ENCODE results near the gene KCNN2.

Gene KCNN2

GRCh38 chr5:114362977-114363761, 1.3 kb downstream of the KCNN2 start:
- no peak for DNase-seq

- no peak for DNase-seq
Measured at GRCh38 chr5:114363837-114364236, 2.0 kb downstream of the KCNN2 start.

- DNase-seq: no peak
Measured at GRCh38 chr5:114367029-114367428, 5.2 kb downstream of the KCNN2 start.

GRCh38 chr5:114369680-114370417, 8.0 kb downstream of the KCNN2 start:
- DNase-seq: no peak

DNA sequence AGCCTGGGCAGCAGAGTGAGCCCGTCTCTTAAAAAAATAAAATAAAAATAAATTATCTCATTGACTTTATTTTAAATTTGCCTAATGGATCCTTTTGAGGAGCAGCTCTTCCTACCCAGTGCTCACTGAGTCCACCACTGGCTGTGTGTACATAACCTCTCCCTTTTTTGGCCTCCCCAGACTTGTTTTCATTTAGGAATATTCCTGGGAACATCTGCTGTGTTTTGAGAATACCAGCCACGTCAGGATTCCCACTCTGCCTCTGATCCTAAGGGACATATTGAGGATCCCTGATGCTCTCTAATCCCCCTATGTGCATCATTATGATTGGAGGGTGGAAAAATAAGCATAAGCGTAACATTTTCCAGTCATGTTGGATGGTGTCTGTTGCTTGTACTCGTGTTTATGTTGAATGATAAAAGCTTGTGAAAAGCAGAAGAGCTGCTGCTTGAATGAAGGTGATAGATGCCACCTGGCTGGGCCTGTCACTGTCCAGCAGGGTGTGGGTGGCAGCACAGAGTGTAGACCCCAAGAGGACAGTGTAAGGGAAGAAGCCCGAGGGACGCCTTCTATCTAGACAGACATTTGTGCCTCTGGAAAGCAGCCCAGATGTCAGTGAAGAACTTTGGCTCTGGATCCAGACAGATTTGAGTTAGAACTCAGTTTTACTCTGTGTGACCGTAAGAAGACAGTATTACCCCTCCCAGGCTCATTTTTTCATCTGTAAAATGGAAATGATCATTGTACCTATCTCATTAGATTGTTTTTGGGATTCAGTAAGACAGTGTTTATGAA, 15.4 kb downstream of the KCNN2 start:
- no peak for DNase-seq

DNA sequence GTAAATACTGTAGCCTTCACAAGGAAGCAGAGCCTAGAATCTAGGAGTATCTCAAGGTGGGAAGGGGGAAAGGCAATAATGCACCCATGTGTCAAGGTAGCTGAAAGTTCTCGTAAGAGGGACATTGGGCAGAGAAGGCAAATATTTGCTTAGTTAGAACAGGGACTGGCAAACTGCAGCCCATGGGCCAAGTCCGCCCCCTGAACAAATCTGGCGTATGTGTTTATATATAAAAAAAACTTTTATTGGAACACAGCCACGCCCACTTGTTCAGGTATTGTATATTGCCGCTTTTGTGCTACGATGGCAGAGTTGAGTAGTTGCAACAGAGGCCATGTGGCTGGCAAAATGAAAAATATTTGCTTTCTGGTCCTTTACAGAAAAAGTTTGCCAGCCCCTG, 16.1 kb downstream of the KCNN2 start:
- no peak for DNase-seq

- DNase-seq: no peak
Measured at GRCh38 chr5:114380721-114381120, 18.9 kb downstream of the KCNN2 start.

- no peak for DNase-seq
Measured at GRCh38 chr5:114387433-114387832, 25.6 kb downstream of the KCNN2 start.

DNA sequence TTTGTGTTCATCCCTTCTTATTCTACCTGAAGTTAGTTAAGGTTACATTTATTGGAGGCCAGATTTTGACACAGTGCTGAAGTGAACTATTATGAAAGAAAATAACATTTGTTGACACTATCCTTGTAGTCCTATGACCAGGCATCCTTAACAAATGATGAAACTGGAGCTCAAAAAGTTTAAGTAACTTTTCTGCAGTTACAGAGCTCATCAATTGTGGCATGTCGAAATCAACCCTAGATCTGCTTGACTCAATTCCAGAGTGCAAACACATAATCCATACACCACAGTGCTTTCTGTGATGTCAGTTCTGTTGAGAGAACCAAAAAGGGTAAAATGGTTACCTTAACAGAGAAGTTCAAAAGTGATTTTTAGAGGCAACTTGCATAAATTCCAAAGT, 28.6 kb downstream of the KCNN2 start:
- no peak for DNase-seq

DNA sequence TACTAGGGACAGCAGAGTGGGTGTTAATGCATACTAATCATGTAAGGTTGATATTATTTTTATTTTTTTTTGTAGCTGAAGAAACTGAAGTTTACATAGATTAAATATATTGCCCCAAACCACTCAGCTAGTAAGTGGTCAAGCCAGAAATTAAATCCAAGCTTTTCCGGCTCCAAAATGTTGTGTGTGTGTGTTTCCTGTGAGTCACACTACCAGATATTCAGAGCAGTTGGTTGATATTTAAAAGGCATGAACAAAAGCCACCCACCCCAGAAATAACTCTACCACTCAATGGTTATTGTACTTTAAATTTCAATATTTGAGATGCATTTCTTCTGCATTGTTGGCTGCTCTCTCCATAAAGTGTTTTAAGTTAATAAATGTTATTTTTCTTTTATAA, 29.5 kb downstream of the KCNN2 start:
- DNase-seq: no peak

DNA sequence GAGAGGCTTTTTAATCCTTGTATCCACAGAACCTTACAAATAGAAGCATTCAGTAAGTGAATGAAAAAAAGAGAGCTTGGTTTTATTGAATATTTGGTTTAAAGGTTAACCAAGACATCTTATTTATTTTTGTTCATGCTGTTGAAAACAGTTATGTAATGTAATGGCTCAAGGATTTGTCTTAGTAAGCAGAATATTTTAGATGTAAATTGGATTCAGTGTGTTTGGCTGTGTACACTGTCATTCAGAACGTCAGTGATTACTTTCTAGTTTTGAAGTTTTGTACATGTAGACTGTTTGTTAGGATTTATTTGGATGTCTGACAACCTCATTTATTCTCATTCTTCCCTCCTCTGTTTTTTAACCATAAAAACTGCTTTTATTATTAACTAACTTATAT, 31.3 kb downstream of the KCNN2 start:
- DNase-seq: no peak

DNA sequence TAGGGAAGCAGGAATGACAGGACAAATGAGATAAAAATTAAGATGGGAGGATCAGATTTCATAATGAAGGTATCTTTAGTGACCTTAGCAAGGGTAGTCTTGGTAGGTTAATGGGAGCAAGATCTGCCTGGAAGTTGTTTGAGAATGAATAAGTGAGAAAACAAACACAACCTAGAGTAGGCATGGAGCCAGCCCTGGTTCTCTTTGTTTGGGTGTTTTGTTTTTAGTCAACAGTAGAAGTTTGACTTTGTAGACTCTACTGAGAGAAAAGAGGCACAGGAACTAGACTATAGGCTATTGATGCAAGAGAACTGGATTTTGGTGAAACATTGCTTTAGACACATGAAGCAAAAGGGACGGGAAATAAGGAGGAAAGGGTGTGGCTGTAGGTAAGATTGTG, 40.3 kb downstream of the KCNN2 start:
- no peak for DNase-seq

DNA sequence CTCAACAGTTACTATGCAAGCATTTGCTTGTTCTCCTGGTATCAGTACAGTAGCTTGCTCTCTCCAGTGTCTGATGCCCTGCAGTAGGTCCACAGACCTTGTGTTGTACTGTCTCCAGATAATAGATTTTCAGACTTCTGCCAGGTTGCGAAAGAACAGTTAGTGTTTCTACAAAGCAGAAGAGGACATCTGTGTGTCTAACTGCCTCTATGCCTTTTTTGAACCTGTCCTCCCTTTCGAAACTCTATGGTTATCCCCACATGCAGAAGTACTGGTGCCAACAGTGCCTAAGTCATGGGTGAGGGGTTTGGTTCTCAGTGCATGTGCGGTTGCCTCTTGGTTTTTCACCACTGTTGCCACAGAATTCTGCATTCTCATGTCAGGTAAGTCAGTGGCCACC, 45.9 kb downstream of the KCNN2 start:
- DNase-seq: no peak

DNA sequence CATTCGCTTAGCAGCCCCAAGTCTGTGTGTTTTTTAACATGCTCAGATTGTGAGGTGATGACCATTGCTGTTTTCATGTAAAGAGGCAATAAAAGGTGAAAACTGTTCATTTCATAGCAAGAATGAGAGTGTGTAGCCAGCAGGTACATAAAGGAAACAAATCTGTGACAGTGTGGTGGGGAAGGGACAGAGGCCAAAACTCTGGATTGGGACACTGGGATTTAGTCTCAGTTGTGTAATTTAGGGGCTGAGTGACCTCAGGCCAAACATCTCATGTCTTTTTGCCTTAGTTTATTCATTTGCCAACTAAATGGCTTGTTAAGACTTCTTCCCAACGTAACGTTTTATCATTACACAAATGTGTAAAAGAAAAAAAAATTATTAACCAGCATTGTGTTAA, 47.0 kb downstream of the KCNN2 start:
- no peak for DNase-seq

- no peak for DNase-seq
Measured at GRCh38 chr5:114411380-114411931, 49.6 kb downstream of the KCNN2 start.

DNA sequence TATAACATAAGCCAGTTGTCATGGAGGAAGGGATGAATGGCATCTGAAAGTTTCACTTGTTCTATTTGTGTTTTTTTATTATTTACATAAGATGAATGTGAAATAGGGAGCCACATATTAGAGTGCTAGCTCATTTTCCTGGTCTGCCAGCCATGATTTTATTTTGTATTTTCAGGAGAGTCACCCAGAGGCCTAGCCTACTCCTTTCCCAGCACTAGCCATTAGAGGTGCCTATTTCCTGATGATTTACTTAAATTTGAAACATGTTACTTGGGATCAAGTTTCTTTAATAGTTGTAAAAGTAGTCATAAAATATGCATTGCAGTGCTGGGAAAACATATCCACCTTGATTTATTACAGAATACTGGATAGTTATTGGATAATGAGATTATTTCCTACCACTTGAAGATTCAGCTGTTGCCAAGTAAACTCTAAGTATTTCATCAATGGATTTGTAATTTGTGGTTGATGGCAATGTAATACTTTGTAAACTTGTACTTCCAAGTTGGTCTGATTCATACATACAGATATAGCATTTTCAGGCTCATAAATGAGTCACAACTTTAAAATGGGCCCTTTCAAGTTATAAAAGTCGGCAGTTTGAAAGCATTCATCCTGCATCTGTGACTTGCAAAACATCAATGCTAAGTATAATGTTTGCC, 50.8 kb downstream of the KCNN2 start:
- no peak for DNase-seq

GRCh38 chr5:114415760-114416159, 53.9 kb downstream of the KCNN2 start:
- DNase-seq: no peak

DNA sequence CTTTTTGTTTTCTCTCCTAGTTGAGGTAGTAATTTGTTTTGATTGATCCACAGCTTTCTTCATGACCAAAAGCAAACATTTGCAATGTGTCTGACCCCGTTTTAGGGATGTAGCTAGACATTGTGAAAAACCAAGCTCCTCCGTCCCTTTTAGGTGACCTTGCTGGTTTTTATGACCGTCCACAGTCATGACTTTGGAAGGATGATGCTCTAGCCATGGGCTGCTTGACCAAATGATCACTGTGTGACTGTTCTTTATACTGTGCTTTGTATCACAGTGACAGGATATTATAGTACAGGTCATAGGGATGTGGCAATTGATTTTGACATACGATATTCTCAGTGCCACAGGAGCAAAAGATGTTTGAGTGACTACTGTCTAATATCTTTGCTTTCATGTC, 54.4 kb downstream of the KCNN2 start:
- no peak for DNase-seq

- DNase-seq: no peak
Measured at GRCh38 chr5:114417519-114417918, 55.6 kb downstream of the KCNN2 start.

GRCh38 chr5:114418176-114419066, 56.6 kb downstream of the KCNN2 start:
- DNase-seq: no peak

GRCh38 chr5:114419067-114419388, 57.2 kb downstream of the KCNN2 start:
- DNase-seq: no peak

GRCh38 chr5:114419959-114420358, 58.1 kb downstream of the KCNN2 start:
- DNase-seq: no peak
